ENCODE results near the gene MKLN1.
A peak's percentile ranks its signal among the peaks of the same experiment; 100 is the strongest.

Gene MKLN1

DNA sequence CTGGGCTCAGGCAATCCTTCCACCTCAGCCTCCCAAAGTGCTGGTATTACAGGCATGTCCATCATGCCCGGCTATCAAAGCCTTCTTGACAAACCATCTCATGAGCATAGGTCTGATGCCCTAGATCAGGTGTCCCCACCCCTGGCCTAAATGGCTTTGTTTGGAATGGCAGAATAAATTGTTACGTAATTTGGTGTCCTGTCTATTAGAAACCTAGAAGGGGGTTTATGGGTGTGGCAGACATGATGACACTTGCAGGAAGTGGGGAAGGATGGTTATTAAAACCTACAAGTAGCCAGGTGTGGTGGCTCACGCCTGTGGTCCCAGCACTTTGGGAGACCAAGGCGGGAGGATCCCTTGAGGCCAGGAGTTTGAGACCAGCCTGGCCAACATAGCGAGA lies 38.6 kb upstream of the MKLN1 start:
- no peak for FAIRE-seq
- TF ChIP-seq CTCF (IDR thresholded peaks at IDR 0.05; ENCODE audit: insufficient read depth, missing control alignments), result no peak

GRCh38 chr7:131292141-131292905 lies 35.4 kb upstream of the MKLN1 start:
- FAIRE-seq, result no peak
- DNase-seq (ENCODE audit: insufficient read length, low spot score), result no peak
- no peak for TF ChIP-seq CTCF (IDR thresholded peaks at IDR 0.05; ENCODE audit: insufficient read depth, missing control alignments)

More for the DNA sequence above, 38.6 kb upstream of the MKLN1 start:
- DNase-seq (ENCODE audit: insufficient read length, low spot score), result no peak

- DNase-seq (ENCODE audit: insufficient read length, low spot score) (no peak), FAIRE-seq (no peak)
- TF ChIP-seq CTCF (IDR thresholded peaks at IDR 0.05; ENCODE audit: insufficient read depth, missing control alignments), result no peak
These were observed 34.7 kb upstream of the MKLN1 start for GRCh38 chr7:131293018-131293417.

GRCh38 chr7:131294553-131294952 lies 33.1 kb upstream of the MKLN1 start:
- FAIRE-seq (peak; percentile 44), DNase-seq (ENCODE audit: insufficient read length, low spot score) (peak; percentile 13)
- TF ChIP-seq CTCF (IDR thresholded peaks at IDR 0.05; ENCODE audit: insufficient read depth, missing control alignments), result no peak

DNA sequence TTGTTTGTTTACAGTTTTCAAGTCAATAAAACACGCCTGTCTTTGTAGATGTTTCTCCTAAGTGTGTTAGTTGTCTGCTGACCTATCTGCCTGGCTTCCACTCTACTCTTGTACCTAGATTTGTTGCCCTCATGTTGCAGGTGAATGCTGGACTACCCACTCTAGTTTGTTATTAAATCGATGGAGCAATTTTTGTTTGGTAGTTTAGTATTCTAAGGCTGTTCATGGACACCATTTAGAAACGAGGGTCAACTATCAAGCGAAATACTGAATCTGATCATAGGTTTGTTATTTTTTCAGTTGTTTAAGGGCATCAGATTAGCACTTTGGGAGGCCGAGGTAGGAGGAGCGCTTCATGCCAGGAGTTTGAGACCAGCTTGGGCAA lies 29.1 kb upstream of the MKLN1 start:
- no peak for TF ChIP-seq CTCF (IDR thresholded peaks at IDR 0.05; ENCODE audit: insufficient read depth, missing control alignments)
- FAIRE-seq (no peak), DNase-seq (ENCODE audit: insufficient read length, low spot score) (no peak)

DNA sequence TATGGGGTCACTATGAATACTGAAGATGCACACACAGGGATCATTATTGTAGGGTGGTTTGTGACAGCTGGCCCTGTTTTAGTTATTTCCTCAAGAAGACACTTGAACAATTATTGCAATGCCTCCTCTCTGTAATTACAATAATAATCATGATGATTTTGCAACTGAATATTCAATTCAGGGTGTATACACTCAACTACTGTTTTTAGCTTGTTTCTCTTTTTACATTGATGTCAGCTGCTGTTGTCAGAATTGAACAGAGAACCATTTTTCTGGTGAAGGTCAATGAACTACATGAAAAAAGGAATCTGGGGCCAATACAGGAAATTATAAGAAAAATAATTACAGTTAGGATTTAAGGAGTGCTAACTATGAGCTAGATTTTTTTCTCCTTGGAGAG lies 28.6 kb upstream of the MKLN1 start:
- TF ChIP-seq CTCF (IDR thresholded peaks at IDR 0.05; ENCODE audit: insufficient read depth, missing control alignments), result no peak
- DNase-seq (ENCODE audit: insufficient read length, low spot score), result no peak
- FAIRE-seq, result no peak

GRCh38 chr7:131300078-131300477 lies 27.6 kb upstream of the MKLN1 start:
- TF ChIP-seq CTCF (IDR thresholded peaks at IDR 0.05; ENCODE audit: insufficient read depth, missing control alignments), result no peak
- no peak for FAIRE-seq

More at GRCh38 chr7:131300078-131300477, 27.6 kb upstream of the MKLN1 start:
- DNase-seq (ENCODE audit: insufficient read length, low spot score), result no peak

Measured in D721Med (cell line).